ENCODE data around the gene RBCK1.

- TF ChIP-seq, protein P1, sequence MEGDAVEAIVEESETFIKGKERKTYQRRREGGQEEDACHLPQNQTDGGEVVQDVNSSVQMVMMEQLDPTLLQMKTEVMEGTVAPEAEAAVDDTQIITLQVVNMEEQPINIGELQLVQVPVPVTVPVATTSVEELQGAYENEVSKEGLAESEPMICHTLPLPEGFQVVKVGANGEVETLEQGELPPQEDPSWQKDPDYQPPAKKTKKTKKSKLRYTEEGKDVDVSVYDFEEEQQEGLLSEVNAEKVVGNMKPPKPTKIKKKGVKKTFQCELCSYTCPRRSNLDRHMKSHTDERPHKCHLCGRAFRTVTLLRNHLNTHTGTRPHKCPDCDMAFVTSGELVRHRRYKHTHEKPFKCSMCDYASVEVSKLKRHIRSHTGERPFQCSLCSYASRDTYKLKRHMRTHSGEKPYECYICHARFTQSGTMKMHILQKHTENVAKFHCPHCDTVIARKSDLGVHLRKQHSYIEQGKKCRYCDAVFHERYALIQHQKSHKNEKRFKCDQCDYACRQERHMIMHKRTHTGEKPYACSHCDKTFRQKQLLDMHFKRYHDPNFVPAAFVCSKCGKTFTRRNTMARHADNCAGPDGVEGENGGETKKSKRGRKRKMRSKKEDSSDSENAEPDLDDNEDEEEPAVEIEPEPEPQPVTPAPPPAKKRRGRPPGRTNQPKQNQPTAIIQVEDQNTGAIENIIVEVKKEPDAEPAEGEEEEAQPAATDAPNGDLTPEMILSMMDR (IDR thresholded peaks at IDR 0.05; ENCODE audit: low read length) = no peak
- TF ChIP-seq EZH2 (IDR thresholded peaks at IDR 0.05; ENCODE audit: borderline replicate concordance, low read length) = no peak
These were observed 12.8 kb downstream of the RBCK1 start for GRCh38 chr20:420721-421574.
